Activated naive CD4-positive, alpha-beta T cell (primary cell): ENCODE measurements around the gene TNKS1BP1.
A peak's percentile ranks its signal among the peaks of the same experiment; 100 is the strongest.
"Not testable (repeated sequence)": the region's sequence is repeated elsewhere in the genome, so short reads cannot be mapped to it uniquely, and the experiment has no call there.

Experiments used
- DNase-seq, 4 experiments: peaks; one replicate each; lab custom pipeline; 2025; lab: John Stamatoyannopoulos, UW

The TNKS1BP1 gene

GRCh38 chr11:57324886-57325734 is at the start of gene TNKS1BP1:
TSS of gene TNKS1BP1 (minus strand) at chr11:57324952. CDS start at chr11:57321885, 3,067 bp downstream.
- DNase-seq, result peak; percentile 75 to 88 (median 80)

DNA sequence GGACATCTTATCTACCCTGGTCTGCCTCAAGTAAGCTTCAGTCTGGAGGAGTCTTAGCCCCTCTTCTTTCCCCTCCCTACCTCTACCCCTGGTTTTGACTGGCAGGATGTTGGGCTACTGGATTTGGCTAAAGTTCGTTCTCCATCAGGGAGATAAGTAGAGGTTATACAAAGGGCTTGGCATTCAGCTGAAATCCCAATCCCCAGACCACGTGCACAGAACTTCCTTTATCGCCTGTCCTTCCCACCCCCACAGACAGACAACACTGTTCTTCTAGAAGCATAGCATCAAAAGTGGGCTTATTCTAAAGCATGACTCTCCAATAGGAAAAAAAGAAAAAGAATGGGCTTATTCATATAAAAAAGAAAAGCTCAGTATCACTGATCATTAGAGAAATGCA is 48.4 kb upstream of the TNKS1BP1 start:
- DNase-seq, result no peak

GRCh38 chr11:57370941-57371340 is 46.2 kb upstream of the TNKS1BP1 start:
- no peak for DNase-seq

DNA sequence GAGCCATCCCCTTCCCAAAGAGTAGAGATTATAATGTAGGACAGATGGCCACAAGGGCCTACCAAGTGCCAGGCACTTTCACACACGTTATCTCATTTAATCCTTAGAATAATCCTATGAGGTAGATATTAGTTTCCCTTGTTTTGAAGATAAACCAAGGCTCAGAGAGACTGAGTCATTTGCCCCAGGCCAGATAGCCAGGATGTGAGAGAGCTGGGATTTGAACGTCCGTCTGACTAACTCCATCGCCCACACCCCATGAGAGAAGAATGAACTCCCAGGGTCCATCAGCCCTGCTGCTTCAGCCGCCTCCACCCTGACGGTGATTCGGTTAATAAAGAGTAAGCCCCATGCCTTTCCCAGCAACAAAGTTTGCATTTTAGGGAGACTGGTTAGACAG is 45.5 kb upstream of the TNKS1BP1 start:
- DNase-seq, result no peak

DNA sequence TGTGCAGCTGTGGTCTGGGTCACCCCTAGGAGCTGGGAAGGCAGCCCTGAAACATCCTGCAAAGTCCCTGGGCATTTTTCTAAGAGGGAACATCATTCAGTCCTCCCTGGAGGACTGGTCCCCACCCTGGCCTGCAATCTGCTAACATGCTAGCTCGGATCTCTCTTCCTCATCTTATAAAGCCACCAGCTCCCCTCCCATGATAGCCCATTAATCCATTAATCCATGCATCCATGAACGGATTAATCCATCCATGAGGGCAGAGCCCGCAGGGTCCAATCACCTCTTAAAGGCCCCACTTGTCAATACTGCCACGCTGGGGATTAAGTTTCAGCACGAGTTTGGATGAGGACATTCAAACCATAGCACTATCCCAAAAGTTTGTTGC is 44.1 kb upstream of the TNKS1BP1 start:
- DNase-seq, result no peak

DNA sequence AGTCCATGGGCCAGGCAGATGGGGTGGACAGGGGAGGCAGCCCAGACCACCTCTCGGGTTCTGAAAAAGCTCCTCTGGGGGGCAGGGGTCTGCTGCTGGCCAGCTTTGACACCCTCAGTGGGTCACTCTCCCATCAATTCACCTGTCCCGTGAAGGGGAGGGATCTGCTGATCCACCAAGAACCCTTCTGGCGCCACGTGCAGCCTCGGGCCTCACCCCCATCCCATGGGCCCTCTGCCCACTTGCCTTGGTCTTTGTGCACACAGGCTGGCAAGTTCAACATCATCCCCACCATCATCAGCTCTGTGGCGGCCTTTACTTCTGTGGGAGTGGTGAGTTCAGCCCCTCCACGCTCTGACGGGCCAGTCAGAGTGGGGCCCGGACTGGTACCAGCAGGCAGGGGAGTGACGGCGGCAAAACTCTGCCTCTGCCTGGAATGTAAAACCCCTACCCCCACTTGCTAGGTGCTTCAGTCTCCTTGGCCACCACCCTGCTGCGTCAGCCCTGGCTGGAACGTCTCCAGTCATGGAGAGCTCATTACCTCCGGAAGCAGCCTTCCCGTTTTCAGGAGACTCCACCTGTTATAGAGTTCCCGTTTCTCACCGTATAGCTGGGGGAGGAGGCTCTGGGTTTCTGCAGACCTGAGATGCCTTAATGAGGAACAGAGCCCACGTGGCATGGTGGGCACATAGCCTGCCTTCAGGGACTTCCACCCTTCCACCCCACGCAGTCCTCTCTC is 43.5 kb upstream of the TNKS1BP1 start:
- no peak for DNase-seq

DNA sequence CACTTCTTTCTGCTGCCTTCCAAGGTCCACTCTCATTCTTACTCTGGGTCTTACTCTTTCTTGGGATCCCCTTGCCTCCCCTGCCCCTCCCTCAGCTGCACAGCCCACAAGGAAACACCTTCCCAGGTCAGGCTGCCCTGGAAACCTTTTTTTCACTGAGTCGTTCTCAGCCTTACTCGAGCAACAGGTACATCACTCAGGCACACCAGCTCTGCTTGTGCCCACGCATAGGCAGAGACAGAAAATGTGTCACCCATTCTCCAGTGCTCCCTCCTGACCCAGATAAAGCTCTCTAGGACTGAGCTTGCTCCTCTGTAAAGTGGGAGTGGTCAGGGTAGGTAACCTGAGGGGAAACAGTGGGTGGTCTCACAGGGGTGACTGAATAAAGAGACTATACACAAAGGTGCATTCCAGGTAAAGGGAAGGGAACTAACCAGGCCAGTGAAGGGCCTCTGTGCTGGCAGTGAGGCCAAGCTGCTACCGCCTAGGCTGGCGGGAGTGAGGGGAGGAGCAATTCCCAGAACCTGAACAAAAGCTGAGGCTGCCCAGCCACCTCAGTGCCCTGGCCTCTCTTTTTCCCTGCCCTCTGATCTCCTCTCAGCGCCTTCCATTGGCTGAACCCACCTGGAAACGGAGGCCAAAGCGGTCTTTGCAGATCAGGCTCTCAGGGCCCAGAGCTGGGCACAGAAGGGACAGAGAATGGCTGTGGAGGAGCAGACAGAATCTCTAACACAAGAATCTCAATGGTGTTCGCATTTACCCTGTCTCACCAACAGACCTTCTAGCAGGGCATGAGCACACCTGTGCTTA is 40.3 kb upstream of the TNKS1BP1 start:
- no peak for DNase-seq

- DNase-seq, result no peak
Observed at GRCh38 chr11:57363131-57364080, 38.7 kb upstream of the TNKS1BP1 start.

DNA sequence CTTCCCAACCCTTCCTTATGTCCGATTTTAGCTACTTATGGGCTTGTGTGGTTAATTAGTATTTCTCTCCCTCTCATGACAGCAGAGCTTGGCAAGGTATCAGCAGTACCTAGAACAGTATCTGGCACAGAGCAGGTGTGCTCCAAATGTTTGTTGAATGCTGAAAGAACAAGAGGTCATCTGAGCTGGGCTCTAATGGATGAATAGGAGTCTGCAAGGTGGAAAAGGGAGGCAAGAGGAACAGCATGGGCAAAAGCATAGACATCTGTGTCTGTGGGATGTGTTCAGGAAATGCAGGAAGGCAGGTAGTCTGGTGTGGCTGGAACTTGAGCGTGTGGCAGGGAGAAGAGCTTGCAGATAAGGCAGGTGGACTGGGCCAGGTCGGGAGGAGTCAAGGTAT is 37.2 kb upstream of the TNKS1BP1 start:
- no peak for DNase-seq

- DNase-seq, result not testable (repeated sequence)
Observed at GRCh38 chr11:57361420-57361819, 36.7 kb upstream of the TNKS1BP1 start.

- no peak for DNase-seq
Observed at GRCh38 chr11:57360991-57361390, 36.2 kb upstream of the TNKS1BP1 start.

DNA sequence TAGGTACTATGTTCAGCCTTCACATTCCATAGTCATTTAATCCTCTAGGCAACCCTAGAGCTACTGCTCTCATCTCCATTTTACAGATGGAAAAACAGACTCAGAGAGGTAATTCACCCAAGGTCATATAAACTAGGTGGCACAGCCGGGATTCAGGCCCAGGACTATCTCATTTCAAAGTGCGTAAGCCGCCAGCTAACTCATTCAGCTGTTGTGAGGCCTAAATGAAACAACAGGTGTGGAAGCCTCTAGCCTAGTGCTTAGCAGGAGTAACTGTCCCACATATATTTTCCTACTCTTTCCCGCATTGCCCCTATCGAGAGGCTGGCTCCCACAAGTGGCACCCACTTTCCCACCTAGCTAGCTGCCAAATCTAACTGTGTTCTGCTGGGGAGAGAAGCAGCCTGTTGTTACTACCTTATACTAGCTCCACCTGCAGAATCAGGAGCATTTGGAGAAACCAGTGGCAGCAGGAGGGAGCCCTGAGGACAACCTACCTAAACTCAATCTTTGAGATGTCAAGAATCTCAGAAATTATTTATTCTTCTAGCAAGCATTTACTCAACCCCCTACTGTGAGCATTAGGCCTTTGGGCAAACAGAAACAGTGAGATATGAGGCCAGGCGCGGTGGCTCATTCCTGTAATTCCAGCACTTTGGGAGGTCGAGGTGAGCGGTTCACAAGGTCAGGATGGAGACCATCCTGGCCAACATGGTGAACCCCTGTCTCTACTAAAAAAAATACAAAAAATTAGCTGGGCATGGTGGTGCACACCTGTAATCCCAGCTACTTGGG is 35.3 kb upstream of the TNKS1BP1 start:
- DNase-seq, result no peak

GRCh38 chr11:57359396-57359795 is 34.6 kb upstream of the TNKS1BP1 start:
- no peak for DNase-seq

DNA sequence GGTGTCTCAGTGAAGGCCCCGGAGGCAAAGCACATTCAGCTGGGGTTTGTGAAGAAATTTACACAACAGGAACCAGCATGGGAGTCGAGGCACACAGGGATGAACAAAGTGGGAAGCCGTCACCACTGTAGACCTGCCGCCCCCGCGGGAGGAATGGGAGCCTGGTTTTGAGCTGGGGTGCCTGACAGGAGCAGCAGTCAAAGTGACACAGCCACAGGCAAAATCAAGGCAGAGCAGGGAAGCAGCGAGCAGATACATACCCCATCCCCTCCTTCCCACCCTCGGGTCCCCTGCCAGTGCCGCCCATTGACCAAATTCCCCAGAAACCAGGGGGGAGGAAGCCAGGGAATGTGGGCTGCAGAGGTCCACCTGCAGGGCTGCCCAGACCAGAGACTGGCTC is 34.2 kb upstream of the TNKS1BP1 start:
- DNase-seq, result no peak

DNA sequence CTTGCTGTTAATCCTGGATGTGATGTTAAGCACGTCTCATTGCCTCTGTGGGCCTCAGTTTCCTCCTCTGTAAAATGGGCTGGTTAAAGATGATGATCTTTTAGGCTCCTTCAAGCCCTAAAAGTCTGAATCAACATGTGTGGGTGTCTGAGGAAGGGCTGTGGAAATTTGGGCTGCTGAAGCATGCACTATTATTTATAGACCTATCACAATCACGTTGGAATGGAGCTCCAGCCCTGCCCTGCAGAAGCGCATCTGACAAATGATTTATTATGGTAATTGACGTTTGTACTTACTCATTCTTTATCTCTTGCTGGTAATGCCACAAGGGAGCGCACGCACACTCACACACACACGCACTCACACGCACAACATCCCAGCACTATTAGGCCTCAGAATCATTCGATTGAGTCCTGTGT is 33.8 kb upstream of the TNKS1BP1 start:
- DNase-seq, result no peak

- DNase-seq, result no peak
Observed at GRCh38 chr11:57357856-57358255, 33.1 kb upstream of the TNKS1BP1 start.

- no peak for DNase-seq
Observed at GRCh38 chr11:57357310-57357709, 32.6 kb upstream of the TNKS1BP1 start.

DNA sequence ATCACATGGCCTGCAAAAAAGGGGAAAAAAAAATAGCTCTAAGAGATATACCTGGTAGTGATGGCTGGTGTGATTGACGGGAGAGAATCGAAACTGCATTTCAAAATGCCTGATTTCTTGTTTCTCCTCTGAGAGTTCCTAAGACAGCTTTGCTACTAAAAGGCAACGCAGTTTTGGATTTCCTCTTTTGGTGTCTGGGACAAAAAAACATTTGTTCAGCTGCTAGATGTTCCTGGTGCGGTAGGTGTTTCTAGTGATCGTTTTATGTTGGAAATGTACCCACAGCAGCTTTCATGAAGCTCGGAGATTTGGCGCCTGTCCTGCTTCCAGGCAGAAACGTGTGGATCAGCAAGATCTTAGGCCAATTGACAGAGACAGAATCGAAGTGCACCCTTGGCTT is 31.5 kb upstream of the TNKS1BP1 start:
- no peak for DNase-seq

GRCh38 chr11:57354699-57355098 is 29.9 kb upstream of the TNKS1BP1 start:
- DNase-seq, result no peak

- DNase-seq, result no peak
Observed at GRCh38 chr11:57353852-57354251, 29.1 kb upstream of the TNKS1BP1 start.
